HG02938 (cell line): ENCODE measurements around the gene PCNX4.

Source experiments
- ATAC-seq: cut with Tn5 transposase; IDR thresholded peaks from one replicate; pipeline ENCODE4 v1.9.1; 2021; ENCODE audit warnings: mild to moderate bottlenecking, moderate library complexity; ENCODE audit not compliant: unreplicated experiment

PCNX4 gene

GRCh38 chr14:60101786-60102185 lies 10.1 kb downstream of the PCNX4 start:
- no peak for ATAC-seq

GRCh38 chr14:60102389-60102788 lies 10.7 kb downstream of the PCNX4 start:
- ATAC-seq = no peak

- ATAC-seq = no peak
Measured at GRCh38 chr14:60106339-60106738, 14.6 kb downstream of the PCNX4 start.

DNA sequence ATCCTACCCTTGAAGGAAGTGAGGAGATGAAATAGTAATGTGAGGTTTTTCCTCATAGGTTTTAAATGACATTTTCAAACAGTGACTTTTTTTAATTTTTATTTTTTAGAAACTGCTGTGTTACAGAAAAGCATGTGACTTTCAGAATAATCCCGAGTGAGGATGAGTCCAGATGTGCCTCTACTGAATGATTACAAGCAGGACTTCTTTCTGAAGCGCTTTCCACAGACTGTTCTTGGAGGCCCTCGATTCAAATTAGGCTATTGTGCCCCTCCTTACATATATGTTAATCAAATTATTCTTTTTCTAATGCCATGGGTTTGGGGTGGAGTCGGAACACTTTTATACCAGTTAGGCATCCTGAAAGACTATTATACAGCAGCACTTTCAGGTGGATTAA lies 15.8 kb downstream of the PCNX4 start:
- ATAC-seq = no peak

DNA sequence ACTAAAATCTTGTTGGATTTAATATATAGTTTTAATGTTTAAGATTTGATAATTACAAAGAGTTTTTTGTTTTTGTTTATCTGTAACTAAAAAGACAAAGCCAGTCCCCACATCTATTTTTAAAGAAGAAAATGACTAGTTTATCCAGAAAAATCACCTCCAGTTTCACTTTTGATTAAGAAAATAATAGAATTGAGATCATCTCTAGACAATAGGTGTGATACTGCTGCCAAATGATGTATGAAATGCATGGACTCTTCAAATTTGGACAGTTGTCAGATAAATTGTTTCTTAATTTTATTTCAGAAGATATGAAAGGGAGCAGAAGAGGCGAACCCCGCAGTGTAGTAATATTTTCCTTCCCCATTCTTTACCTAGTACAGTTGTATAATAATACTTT lies 20.0 kb downstream of the PCNX4 start:
- ATAC-seq = no peak

DNA sequence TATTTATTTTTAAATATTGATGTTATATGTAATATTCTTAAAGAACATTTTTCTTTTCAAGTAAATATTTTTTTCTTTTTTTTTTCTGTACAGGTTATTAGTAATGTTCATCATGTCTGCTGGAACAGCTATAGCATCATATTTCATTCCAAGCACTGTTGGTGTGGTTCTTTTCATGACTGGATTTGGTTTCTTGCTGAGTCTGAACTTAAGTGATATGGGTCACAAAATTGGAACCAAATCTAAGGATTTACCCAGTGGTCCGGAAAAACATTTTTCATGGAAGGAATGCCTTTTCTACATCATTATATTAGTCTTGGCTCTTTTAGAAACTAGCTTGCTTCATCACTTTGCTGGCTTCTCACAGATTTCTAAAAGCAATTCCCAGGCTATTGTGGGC lies 23.2 kb downstream of the PCNX4 start:
- ATAC-seq = no peak

DNA sequence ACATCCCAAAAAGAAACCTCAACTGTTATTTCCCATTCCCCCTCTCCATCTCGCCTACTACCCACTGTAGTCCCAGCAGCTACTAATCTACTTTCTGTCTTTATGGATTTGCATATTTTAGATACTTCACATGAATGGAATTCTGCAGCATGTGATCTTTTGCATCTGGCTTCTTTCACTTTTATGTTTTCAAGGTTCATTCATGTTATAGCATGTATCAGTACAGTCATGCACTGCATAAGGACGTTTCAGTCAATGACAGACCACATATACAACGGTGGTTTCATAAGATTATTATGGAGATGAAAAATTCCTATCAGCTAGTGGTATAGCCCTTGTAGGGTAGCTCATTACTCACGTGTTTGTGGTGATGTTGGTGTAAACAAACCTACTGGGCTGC lies 24.5 kb downstream of the PCNX4 start:
- no peak for ATAC-seq

- ATAC-seq = no peak
Measured at GRCh38 chr14:60125918-60126317, 34.2 kb downstream of the PCNX4 start.

DNA sequence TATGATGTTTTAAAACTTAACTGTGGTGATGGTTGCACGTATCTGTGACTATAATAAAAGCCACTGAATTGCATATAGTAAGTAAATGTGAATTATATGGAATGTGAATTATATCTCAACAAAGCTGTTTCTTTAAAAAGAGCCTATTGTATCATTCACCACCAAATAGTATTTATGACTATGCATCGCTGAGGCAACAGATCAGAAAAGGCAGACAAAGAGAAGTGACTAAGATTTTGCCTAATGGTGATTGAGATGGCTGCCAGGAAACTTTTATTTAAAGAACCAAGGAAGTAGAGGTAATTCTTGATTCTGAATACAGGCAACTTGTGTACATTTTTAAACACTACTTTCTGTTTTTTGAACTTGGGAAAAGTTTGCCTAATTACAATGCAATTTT lies 41.8 kb downstream of the PCNX4 start:
- ATAC-seq = no peak

GRCh38 chr14:60134702-60135101 lies 43.0 kb downstream of the PCNX4 start:
- ATAC-seq = no peak

DNA sequence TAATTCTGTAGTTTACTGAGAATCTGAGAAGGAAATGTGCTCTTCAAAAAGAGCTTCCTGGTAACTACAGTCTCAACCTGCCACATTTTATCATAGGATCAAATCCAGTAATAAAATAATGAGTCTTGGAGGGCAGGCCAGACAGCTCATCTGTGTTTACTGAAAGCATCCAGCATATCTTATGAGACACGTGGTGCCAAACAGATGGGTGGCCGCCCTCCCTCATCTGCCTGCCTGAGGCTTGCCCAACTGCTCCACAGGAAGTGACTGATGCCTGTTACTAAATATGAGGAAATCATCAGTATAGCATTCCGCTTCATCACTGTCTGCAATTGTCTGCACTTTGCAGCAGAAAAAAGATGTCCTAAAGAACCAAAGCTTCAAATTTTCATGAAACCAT lies 60.0 kb downstream of the PCNX4 start:
- peak; percentile 81 for ATAC-seq

GRCh38 chr14:60153991-60154390 lies 62.3 kb downstream of the PCNX4 start:
- ATAC-seq = no peak

DNA sequence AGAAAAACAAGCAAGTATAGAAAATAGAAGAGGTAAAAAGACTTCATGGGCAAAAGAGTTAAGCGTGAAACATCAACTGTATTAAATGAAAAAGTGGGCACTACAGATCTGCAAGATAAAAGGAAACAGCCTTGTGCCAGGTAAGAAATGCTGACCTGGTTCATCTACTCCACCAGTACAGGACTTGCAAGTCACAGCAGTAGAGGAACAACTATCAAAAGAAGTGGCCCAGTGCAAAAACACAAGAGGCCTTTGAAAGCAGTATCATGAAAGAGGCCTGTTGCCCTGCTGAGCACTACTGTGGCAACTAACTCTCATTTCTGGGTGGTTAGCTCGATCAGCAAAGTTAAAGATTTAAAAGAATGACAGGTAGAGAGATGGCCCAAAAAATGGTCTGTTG lies 62.9 kb downstream of the PCNX4 start:
- no peak for ATAC-seq

- ATAC-seq = no peak
Measured at GRCh38 chr14:60160422-60160821, 68.7 kb downstream of the PCNX4 start.

GRCh38 chr14:60161196-60162107 lies 69.7 kb downstream of the PCNX4 start:
- no peak for ATAC-seq

- no peak for ATAC-seq
Measured at GRCh38 chr14:60163693-60164092, 72.0 kb downstream of the PCNX4 start.

DNA sequence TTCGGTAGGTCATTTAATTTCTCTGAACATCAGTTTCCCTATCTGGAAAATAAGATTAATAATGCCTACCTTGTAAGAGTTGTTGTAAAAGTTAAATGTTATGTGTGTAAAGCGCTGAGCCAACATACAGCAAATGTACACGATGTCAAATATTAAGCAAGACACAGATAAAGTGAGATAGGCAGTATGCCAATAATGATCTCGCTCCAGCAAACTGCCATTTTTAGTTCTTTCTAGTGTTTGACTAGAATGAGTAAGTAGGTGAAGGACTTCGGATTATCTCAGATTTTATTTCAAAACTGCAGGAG lies 72.6 kb downstream of the PCNX4 start:
- peak; percentile 21 for ATAC-seq

DNA sequence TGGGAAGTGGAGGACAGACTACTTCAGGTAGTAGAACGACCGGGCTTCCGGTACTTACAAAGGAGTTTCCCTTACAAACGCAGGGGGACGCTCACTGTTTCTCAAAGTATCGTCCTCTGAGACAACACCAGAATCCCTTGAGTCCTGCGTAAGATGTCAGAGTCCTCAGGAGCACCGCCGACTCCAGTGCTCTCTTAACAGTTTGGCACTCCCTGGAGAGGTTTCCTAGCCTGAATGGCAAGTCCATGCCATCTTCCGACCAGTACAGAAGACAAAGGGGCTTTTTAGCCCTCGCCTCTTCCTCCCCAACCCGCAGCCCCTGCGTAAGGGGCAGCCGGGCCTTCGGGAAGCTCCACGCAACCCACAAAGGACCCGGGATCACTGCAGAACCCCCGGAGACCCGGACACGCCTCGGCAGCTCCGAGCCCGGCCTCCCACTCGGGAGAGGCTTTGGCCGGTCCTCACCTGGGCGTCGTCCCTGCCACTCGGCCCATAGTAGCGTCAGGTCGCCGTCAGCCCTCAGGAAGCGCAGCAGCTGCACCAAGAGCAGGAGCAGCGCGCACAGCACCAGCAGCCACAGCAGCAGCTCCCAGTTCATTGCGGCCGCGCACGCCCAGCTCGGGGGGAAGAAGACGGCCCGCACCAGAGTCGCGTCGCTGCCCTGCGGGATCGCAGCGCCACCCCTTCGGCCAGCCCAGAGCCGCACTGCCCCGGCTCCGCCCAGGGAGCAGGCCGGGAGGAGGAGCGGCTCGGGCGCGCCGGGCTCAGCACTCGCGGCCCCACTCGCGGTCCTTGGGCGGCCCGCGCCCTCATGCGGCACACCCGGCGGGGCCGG lies 73.2 kb downstream of the PCNX4 start, which contains the start of gene DHRS7:
DHRS7 (minus strand) TSS at position 687 of the 835 bp plus-strand sequence; CDS start at position 598, 89 bp downstream.
- peak; percentile 73 for ATAC-seq

- ATAC-seq = peak; percentile 14
Measured at GRCh38 chr14:60165547-60165876, 73.8 kb downstream of the PCNX4 start.

GRCh38 chr14:60166142-60166541 lies 74.4 kb downstream of the PCNX4 start:
- ATAC-seq = no peak

DNA sequence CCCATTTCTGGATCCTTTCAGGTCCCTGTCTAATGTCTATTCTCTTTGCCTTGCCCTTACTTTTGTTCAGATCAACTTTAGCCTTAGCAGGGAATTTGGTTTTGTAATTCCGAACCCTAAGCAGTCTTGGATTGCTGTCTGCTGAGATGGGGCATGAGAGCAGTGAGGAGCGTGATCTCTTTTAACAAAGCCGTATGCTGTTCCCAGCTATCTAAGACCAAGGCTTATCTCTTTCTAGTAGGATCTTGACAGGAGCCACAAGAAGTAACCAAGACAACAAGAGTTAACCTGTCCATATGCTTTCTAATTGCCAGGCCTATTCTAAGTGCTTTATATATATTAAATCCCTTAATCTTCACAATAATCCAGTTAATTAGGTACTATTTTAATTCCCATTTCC lies 78.0 kb downstream of the PCNX4 start:
- ATAC-seq = no peak

DNA sequence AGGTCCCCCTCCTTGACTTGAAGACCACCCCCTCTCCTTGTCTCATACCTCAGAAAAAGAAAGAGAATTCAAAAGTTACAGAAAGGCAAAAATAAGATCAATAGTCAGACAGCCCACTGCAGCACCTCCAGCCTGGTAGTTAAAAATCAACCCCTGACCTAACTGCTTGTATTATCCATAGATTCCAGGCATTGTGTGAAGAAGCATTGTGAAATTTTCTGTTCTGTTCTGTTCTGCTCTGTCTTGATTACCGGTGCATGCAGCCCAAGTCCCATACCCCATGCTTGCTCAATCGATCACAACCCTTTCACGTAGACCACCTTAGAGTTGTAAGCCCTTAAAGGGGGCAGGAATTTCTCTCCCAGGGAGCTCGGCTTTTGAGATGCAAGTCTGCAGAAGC lies 79.2 kb downstream of the PCNX4 start:
- ATAC-seq = no peak
